ENCODE data around the gene APCDD1L. TPM values are rescaled to one million over a fixed set of nuclear protein-coding genes. Genes with fewer than 3 reads are reported as not detected.

The APCDD1L gene
- total RNA-seq, 6 donors from 2014 or later = 0.13 TPM; not detected in 5

DNA sequence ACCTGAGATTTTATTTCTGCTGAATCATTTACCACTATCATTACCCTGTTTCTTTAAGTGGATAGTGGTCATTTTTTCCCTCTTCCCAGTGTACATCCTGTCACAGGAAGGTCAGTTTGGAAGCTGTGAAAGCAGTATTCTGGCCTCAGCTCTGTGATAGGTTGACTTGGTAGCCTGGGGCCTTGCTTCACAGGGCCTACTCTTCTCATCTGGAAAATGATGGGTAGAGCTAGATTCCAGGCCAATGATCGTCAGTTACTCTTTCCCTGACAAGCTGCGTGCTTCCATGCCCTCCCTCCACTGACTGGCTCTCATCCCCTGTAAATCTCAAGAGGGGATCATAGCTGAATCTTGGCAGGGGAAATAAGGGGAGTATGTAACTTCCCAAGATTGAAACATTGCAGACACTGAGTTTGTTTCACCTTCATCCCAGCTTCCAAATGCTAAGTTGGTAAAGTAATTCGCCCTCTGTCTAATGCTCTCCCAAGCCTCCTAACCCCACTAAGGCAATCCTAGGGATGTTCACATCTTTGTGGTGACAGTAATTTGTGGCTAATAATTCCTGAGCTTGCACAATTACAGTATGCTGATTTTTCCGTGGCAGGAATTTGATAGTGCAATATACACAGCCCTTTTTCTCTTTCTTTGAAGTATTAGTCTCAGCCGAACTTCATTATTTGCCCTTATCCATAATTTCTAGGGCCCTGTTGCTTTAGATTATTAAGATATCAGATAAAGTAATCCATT lies 75.0 kb downstream of the APCDD1L start:
- DNase-seq = no peak
- WGBS, 2 donors = 81 to 90% methylated on average over 5 of the region's 5 CpGs
- Histone ChIP-seq H3K4me1 (peaks cover 0 to 6% (median 0%) of the 10 kb centered on the region in 4 donors), H3K27ac (no peak overlapping the region), H3K9me3 (no peaks in the 10 kb centered on the region), H3K36me3 (peaks cover 10 to 42% (median 14%) of the 10 kb centered on the region in 4 donors), H3K27me3 (no peaks in the 10 kb centered on the region), H3K4me3 (no peak overlapping the region)
- TF ChIP-seq EP300 (IDR thresholded peaks at IDR 0.05) (no peak), POLR2A (IDR thresholded peaks at IDR 0.05) (no peak), POLR2AphosphoS5 (IDR thresholded peaks at IDR 0.05) (no peak)
- TF ChIP-seq, protein P1, sequence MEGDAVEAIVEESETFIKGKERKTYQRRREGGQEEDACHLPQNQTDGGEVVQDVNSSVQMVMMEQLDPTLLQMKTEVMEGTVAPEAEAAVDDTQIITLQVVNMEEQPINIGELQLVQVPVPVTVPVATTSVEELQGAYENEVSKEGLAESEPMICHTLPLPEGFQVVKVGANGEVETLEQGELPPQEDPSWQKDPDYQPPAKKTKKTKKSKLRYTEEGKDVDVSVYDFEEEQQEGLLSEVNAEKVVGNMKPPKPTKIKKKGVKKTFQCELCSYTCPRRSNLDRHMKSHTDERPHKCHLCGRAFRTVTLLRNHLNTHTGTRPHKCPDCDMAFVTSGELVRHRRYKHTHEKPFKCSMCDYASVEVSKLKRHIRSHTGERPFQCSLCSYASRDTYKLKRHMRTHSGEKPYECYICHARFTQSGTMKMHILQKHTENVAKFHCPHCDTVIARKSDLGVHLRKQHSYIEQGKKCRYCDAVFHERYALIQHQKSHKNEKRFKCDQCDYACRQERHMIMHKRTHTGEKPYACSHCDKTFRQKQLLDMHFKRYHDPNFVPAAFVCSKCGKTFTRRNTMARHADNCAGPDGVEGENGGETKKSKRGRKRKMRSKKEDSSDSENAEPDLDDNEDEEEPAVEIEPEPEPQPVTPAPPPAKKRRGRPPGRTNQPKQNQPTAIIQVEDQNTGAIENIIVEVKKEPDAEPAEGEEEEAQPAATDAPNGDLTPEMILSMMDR (IDR thresholded peaks at IDR 0.05) = no peak
- ATAC-seq (ENCODE audit: low FRiP score in 2 of 2) = no peak

DNA sequence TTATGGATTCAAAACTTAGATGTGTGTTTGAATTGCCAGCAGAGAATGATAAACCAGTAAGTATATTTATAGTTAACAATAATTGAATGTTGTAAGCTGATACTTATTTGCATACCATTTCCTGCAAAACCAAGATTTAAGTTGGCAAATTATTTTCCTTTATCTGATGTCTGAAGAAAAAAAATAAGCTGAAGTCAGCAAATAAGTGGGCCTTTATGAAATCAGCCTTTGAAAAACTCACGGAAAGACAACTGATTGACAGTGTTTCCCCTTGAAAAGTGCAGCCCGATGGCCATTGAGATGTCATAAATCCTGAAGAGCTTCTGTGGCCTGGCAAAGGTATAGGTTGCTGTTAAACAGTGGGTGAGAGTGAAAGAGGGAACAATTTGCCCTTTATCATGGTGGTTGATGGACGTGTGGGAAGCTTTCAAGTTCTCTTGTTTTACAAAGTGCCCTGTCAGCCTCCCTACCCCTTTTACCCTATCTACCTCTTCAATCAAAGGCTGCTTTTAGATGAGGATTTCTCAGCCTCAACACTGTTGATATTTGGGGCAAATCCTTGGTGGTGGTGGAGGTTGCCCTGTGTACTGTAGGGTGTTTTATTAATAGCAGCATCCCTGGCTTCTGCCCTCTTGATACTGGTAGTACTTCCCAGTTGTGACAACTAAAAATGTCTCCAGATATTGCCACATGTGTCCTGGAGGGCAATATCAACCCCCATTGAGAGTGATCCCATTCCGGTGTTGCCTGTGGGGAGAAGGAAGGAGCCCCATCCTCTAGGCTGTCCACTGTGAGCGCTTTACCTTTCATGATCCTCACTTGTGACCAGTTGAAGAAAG lies 76.0 kb downstream of the APCDD1L start:
- Histone ChIP-seq H3K36me3 (peaks cover 4 to 36% (median 5%) of the 10 kb centered on the region in 4 donors), H3K27ac (no peak overlapping the region), H3K4me1 (peaks cover 0 to 6% (median 0%) of the 10 kb centered on the region in 4 donors), H3K27me3 (no peaks in the 10 kb centered on the region), H3K9me3 (no peaks in the 10 kb centered on the region), H3K4me3 (no peak overlapping the region)
- 78 to 82% methylated on average over 5 of the region's 5 CpGs for WGBS, 2 donors
- no peak for TF ChIP-seq EP300 (IDR thresholded peaks at IDR 0.05)
- TF ChIP-seq, protein P1 (IDR thresholded peaks at IDR 0.05) = no peak
- TF ChIP-seq POLR2AphosphoS5 (IDR thresholded peaks at IDR 0.05) = no peak
- ATAC-seq (ENCODE audit: low FRiP score in 2 of 2) = no peak
- no peak for DNase-seq

DNA sequence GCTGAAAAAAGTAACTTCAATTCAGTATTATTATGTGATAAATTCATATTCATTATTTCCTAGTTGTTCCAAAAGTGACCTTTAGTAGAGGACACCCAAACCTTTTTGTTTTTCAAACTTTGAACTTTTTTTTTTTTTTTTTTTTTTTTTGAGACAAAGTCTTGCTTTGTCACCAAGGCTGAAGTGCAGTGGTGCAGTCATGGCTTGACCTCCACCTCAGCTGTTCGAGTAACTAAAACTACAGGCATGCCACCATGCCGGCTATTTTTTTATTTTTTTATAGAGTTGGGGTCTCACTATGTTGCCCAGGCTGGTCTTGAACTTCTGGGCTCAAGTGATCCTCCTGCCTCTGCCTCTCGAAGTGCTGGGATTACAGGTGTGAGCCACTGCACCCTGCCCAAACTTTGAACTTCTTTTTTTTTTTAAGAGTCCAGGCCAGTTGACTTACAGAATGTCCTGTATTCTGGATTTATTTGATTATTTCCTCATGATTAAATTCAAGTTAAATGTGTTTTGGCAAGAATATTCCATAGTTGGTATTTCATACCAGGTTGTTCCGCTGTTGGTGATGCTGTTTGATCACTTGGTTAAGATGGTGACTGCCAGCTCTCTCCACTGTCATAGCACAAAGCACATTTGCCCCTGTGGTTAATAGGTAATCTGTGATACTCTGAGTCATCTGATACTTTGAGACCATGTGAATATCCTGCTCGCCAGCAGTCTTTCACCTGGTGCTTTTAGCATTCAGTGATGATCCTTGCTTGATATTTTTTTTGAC lies 78.1 kb downstream of the APCDD1L start:
- H3K27ac ChIP-seq = no peak overlapping the region
- ATAC-seq (ENCODE audit: low FRiP score in 2 of 2) (no peak), DNase-seq (no peak)
- H3K4me1 ChIP-seq = peaks cover 7 to 18% (median 13%) of the 10 kb centered on the region in 4 donors
- H3K36me3 ChIP-seq = peaks cover 0 to 30% (median 0%) of the 10 kb centered on the region in 4 donors
- H3K9me3 ChIP-seq = no peaks in the 10 kb centered on the region
- WGBS, 2 donors = 95 to 99% methylated on average over 5 of the region's 5 CpGs
- H3K4me3 ChIP-seq = no peak overlapping the region
- no peaks in the 10 kb centered on the region for H3K27me3 ChIP-seq
- TF ChIP-seq, protein P1 (IDR thresholded peaks at IDR 0.05) = no peak
- TF ChIP-seq EP300 (IDR thresholded peaks at IDR 0.05) = no peak
- TF ChIP-seq POLR2A (IDR thresholded peaks at IDR 0.05) = no peak
- no peak for TF ChIP-seq POLR2AphosphoS5 (IDR thresholded peaks at IDR 0.05)

DNA sequence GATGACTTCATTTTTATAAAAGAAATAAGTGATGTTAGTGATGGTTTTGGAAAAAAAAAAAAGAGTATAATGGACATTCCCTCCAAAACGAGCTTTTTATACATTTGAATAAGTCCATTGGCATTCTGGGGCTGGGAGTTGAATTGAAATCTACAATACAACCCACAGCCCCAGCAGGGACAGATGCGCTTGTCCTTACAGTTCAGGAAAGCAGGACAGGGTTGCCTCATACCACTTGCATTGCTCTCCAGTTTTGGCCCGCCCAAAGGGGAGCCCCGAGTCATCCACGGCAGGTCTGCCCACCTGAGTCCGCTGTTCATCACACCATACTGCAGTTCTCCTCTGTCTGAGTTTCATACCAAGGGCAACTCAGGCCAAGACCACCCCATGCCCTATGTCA lies 80.0 kb downstream of the APCDD1L start:
- H3K27ac ChIP-seq = no peak overlapping the region
- H3K36me3 ChIP-seq = peaks cover 0 to 19% (median 0%) of the 10 kb centered on the region in 4 donors
- H3K27me3 ChIP-seq = no peaks in the 10 kb centered on the region
- 83 to 94% methylated on average over 3 to 6 of the region's 6 CpGs for WGBS, 2 donors
- no peaks in the 10 kb centered on the region for H3K9me3 ChIP-seq
- H3K4me1 ChIP-seq = peaks cover 14 to 27% (median 18%) of the 10 kb centered on the region in 4 donors
- DNase-seq (no peak), ATAC-seq (ENCODE audit: low FRiP score in 2 of 2) (no peak)
- TF ChIP-seq, protein P1 (IDR thresholded peaks at IDR 0.05) = no peak
- H3K4me3 ChIP-seq = no peak overlapping the region

All from upper lobe of left lung (tissue), 6 donors.